Mesenchymal stem cell (in vitro differentiated cells and primary cell): ENCODE results near the gene LYSMD1.
A peak's percentile ranks its signal among the peaks of the same experiment; 100 is the strongest.

Experiments
- DNase-seq: peaks from one replicate; pipeline ENCODE4 v3.0.0-alpha.2; 2013
- H2AFZ ChIP-seq: one replicate; pipeline ENCODE4 v1.6.1; 2013; ENCODE audit warnings: low read depth, mild to moderate bottlenecking, control low read depth, inconsistent platforms, low read length, moderate library complexity
- H2AK5ac ChIP-seq: 2 replicates; pipeline ENCODE4 v1.6.1; 2013; ENCODE audit warnings: low read length, moderate library complexity, mild to moderate bottlenecking, inconsistent platforms; ENCODE audit not compliant: severe bottlenecking
- H2BK120ac ChIP-seq: one replicate; pipeline ENCODE4 v1.6.1; 2013; ENCODE audit warnings: low read depth, mild to moderate bottlenecking, inconsistent platforms, low read length, moderate library complexity
- H2BK12ac ChIP-seq, 2 experiments: one replicate each; pipeline ENCODE4 v1.6.1; 2013; ENCODE audit warnings: inconsistent platforms in 2 of 2, low read length in 2 of 2, mild to moderate bottlenecking in 2 of 2, moderate library complexity in 2 of 2, control low read depth in 1 of 2
- H2BK15ac ChIP-seq: one replicate; pipeline ENCODE4 v1.6.1; 2013; ENCODE audit warnings: mild to moderate bottlenecking, low read depth, inconsistent platforms; ENCODE audit not compliant: poor library complexity, severe bottlenecking
- H2BK5ac ChIP-seq: 2 replicates; pipeline ENCODE4 v1.6.1; 2013; ENCODE audit warnings: low read depth, mild to moderate bottlenecking, low read length, control low read depth, inconsistent platforms; ENCODE audit not compliant: poor library complexity, severe bottlenecking
- H3K14ac ChIP-seq, 2 experiments: one replicate each; pipeline ENCODE4 v1.6.1; 2013; ENCODE audit warnings: inconsistent platforms in 2 of 2, low read length in 2 of 2, control low read depth in 1 of 2, mild to moderate bottlenecking in 1 of 2, moderate library complexity in 1 of 2
- H3K18ac ChIP-seq, 2 experiments: one replicate each; pipeline ENCODE4 v1.6.1; 2013; ENCODE audit warnings: inconsistent platforms in 2 of 2, low read length in 2 of 2, control low read depth in 1 of 2, low read depth in 1 of 2, mild to moderate bottlenecking in 1 of 2
- H3K23ac ChIP-seq, 2 experiments: one replicate each; pipeline ENCODE4 v1.6.1; 2013; ENCODE audit warnings: inconsistent platforms in 2 of 2, low read length in 2 of 2, mild to moderate bottlenecking in 2 of 2, moderate library complexity in 2 of 2, control low read depth in 1 of 2
- H3K27ac ChIP-seq: 2 replicates; pipeline ENCODE4 v1.5.1; 2013; ENCODE audit warnings: mild to moderate bottlenecking, moderate library complexity, low read length, control low read depth, inconsistent platforms; ENCODE audit not compliant: poor library complexity, severe bottlenecking
- H3K27me3 ChIP-seq, 2 experiments: 2 replicates each; pipeline versions ENCODE4 v1.6.1 to v1.7.0; 2013; ENCODE audit warnings: low read length in 2 of 2, mild to moderate bottlenecking in 2 of 2, moderate library complexity in 2 of 2, control low read depth in 1 of 2, inconsistent platforms in 1 of 2; ENCODE audit not compliant: control insufficient read depth in 1 of 2, insufficient read depth in 1 of 2
- H3K36me3 ChIP-seq, 2 experiments: 2 replicates each; pipeline versions ENCODE4 v1.6.1 to v1.7.0; 2013; ENCODE audit warnings: low read length in 2 of 2, control low read depth in 1 of 2, inconsistent platforms in 1 of 2, low read depth in 1 of 2, mild to moderate bottlenecking in 1 of 2; ENCODE audit not compliant: insufficient read depth in 2 of 2, control insufficient read depth in 1 of 2
- H3K4ac ChIP-seq, 2 experiments: one replicate each; pipeline ENCODE4 v1.6.1; 2013; ENCODE audit warnings: inconsistent platforms in 2 of 2, low read length in 2 of 2, mild to moderate bottlenecking in 2 of 2, moderate library complexity in 2 of 2, control low read depth in 1 of 2, low read depth in 1 of 2
- H3K4me1 ChIP-seq: 2 replicates; pipeline ENCODE4 v1.6.1; 2013; ENCODE audit warnings: low read depth, low read length, control low read depth; ENCODE audit not compliant: control insufficient read depth, insufficient read depth
- H3K4me2 ChIP-seq: 2 replicates; pipeline ENCODE4 v1.6.1; 2013; ENCODE audit warnings: low read length, mild to moderate bottlenecking, inconsistent platforms; ENCODE audit not compliant: poor library complexity, severe bottlenecking
- H3K4me3 ChIP-seq, 2 experiments: 2 replicates each; pipeline versions ENCODE4 v1.5.1 to v1.7.0; 2013; ENCODE audit warnings: low read length in 2 of 2, mild to moderate bottlenecking in 2 of 2, control low read depth in 1 of 2, low read depth in 1 of 2; ENCODE audit not compliant: insufficient read depth in 1 of 2
- H3K79me1 ChIP-seq: replicated peaks from 2 replicates; pipeline ENCODE4 v1.6.1; 2013; ENCODE audit warnings: mild to moderate bottlenecking, control low read depth, low read length, inconsistent platforms; ENCODE audit not compliant: poor library complexity, severe bottlenecking
- H3K9ac ChIP-seq: 2 replicates; pipeline ENCODE4 v1.7.0; 2013; ENCODE audit warnings: mild to moderate bottlenecking, low read length, moderate library complexity
- H3K9me3 ChIP-seq: 2 replicates; pipeline ENCODE4 v1.7.0; 2013; ENCODE audit warnings: mild to moderate bottlenecking, low read length; ENCODE audit not compliant: control insufficient read depth
- H4K8ac ChIP-seq: one replicate; pipeline ENCODE4 v1.6.1; 2013; ENCODE audit warnings: inconsistent platforms, mild to moderate bottlenecking, low read length, moderate library complexity
- H4K91ac ChIP-seq: one replicate; pipeline ENCODE4 v1.6.1; 2013; ENCODE audit warnings: mild to moderate bottlenecking, low read length, inconsistent platforms
- WGBS: methylation state at CpG from one replicate; pipeline ENCODE4 v1.1.7; 2013; ENCODE audit warnings: mixed read lengths; 5-methylcytosine and 5-hydroxymethylcytosine counted together

The LYSMD1 gene

GRCh38 chr1:151147132-151147503, 18.6 kb downstream of the LYSMD1 start:
- Histone ChIP-seq H3K23ac (no peak overlapping the region), H2AK5ac (no peak overlapping the region), H3K27ac (peak overlapping the region; percentile 9), H3K18ac (peak overlapping the region; percentile 23 to 41), H3K4me3 (peak overlapping the region; percentile 81 to 82), H3K4ac (no peak overlapping the region), H2BK12ac (no peak overlapping the region), H3K4me1 (peaks cover 22% of the 10 kb centered on the region), H4K91ac (no peak overlapping the region), H2BK5ac (no peak overlapping the region), H3K9ac (peak overlapping the region; percentile 83), H2AFZ (peak overlapping the region; percentile 64), H2BK120ac (no peak overlapping the region), H3K14ac (peak overlapping the region in 1 of 2 experiments; percentile 14), H3K79me1 (peaks cover 3% of the 10 kb centered on the region), H3K4me2 (peak overlapping the region; percentile 68), H4K8ac (peak overlapping the region; percentile 73), H2BK15ac (no peak overlapping the region), H3K27me3 (peaks cover 8 to 21% of the 10 kb centered on the region in 2 experiments), H3K36me3 (peaks cover 0 to 9% of the 10 kb centered on the region in 2 experiments), H3K9me3 (no peaks in the 10 kb centered on the region)
- 67% methylated on average over 1 of the region's 7 CpGs for WGBS
- no peak for DNase-seq

- Histone ChIP-seq H2BK12ac (no peak within 1 kb of the TSS), H3K9ac (peak within 1 kb of the TSS; percentile 83), H3K23ac (peak within 1 kb of the TSS in 1 of 2 experiments; percentile 94), H3K4me3 (peak within 1 kb of the TSS; percentile 81 to 82), H3K14ac (peak within 1 kb of the TSS in 1 of 2 experiments; percentile 72), H3K27me3 (peaks cover 8 to 21% of the 10 kb centered on the region in 2 experiments), H3K4me1 (peaks cover 22% of the 10 kb centered on the region), H3K4ac (no peak within 1 kb of the TSS), H4K8ac (peak within 1 kb of the TSS; percentile 73), H4K91ac (no peak within 1 kb of the TSS), H3K79me1 (peaks cover 3% of the 10 kb centered on the region), H3K9me3 (no peaks in the 10 kb centered on the region), H2BK120ac (no peak within 1 kb of the TSS), H2BK15ac (peak within 1 kb of the TSS; percentile 76), H3K27ac (peak within 1 kb of the TSS; percentile 14), H3K4me2 (peak within 1 kb of the TSS; percentile 81), H3K36me3 (peaks cover 0 to 9% of the 10 kb centered on the region in 2 experiments), H2AFZ (peak within 1 kb of the TSS; percentile 94), H3K18ac (peak within 1 kb of the TSS; percentile 28 to 41), H2BK5ac (no peak within 1 kb of the TSS), H2AK5ac (no peak within 1 kb of the TSS)
- WGBS, result under 1% methylated on average over 50 of the region's 61 CpGs
- peak; percentile 92 for DNase-seq
Measured at GRCh38 chr1:151146412-151147131, 19.1 kb downstream of the LYSMD1 start, which contains the start of gene SEMA6C. TSS of gene SEMA6C (minus strand) at chr1:151146631. CDS start at chr1:151142621, 4,010 bp downstream.

- WGBS, result under 1% methylated on average over 24 of the region's 26 CpGs
- H3K18ac ChIP-seq, result peak overlapping the region in 1 of 2 experiments; percentile 28
- H3K4me3 ChIP-seq, result peak overlapping the region; percentile 81 to 82
- no peak for DNase-seq
- no peak overlapping the region for H2BK15ac ChIP-seq
- peaks cover 8 to 21% of the 10 kb centered on the region in 2 experiments for H3K27me3 ChIP-seq
- no peaks in the 10 kb centered on the region for H3K9me3 ChIP-seq
- no peak overlapping the region for H2AK5ac ChIP-seq
- peaks cover 0 to 9% of the 10 kb centered on the region in 2 experiments for H3K36me3 ChIP-seq
- no peak overlapping the region for H3K4ac ChIP-seq
- H3K9ac ChIP-seq, result peak overlapping the region; percentile 71
- H3K14ac ChIP-seq, result no peak overlapping the region
- peak overlapping the region; percentile 94 for H2AFZ ChIP-seq
- H3K4me2 ChIP-seq, result peak overlapping the region; percentile 81
- H4K91ac ChIP-seq, result no peak overlapping the region
- H3K27ac ChIP-seq, result no peak overlapping the region
- no peak overlapping the region for H4K8ac ChIP-seq
- peak overlapping the region in 1 of 2 experiments; percentile 94 for H3K23ac ChIP-seq
- no peak overlapping the region for H2BK5ac ChIP-seq
- peaks cover 22% of the 10 kb centered on the region for H3K4me1 ChIP-seq
- H2BK12ac ChIP-seq, result no peak overlapping the region
- peaks cover 3% of the 10 kb centered on the region for H3K79me1 ChIP-seq
- H2BK120ac ChIP-seq, result no peak overlapping the region
Measured at GRCh38 chr1:151146072-151146411, 19.7 kb downstream of the LYSMD1 start.

GRCh38 chr1:151145304-151146071, 20.2 kb downstream of the LYSMD1 start:
- peaks cover 8 to 21% of the 10 kb centered on the region in 2 experiments for H3K27me3 ChIP-seq
- no peaks in the 10 kb centered on the region for H3K9me3 ChIP-seq
- peaks cover 22% of the 10 kb centered on the region for H3K4me1 ChIP-seq
- H2AFZ ChIP-seq, result no peak overlapping the region
- 12% methylated on average over 43 of the region's 43 CpGs for WGBS
- no peak overlapping the region for H3K18ac ChIP-seq
- no peak overlapping the region for H2BK15ac ChIP-seq
- no peak overlapping the region for H4K91ac ChIP-seq
- peak overlapping the region in 1 of 2 experiments; percentile 79 for H3K23ac ChIP-seq
- H3K9ac ChIP-seq, result peak overlapping the region; percentile 71
- no peak overlapping the region for H2BK12ac ChIP-seq
- peak overlapping the region; percentile 19 for H4K8ac ChIP-seq
- peaks cover 3% of the 10 kb centered on the region for H3K79me1 ChIP-seq
- H3K36me3 ChIP-seq, result peaks cover 0 to 9% of the 10 kb centered on the region in 2 experiments
- H3K4me2 ChIP-seq, result peak overlapping the region; percentile 81
- no peak overlapping the region for H3K4ac ChIP-seq
- no peak overlapping the region for H2AK5ac ChIP-seq
- peak overlapping the region; percentile 81 to 82 for H3K4me3 ChIP-seq
- H2BK120ac ChIP-seq, result no peak overlapping the region
- no peak overlapping the region for H3K27ac ChIP-seq
- peak; percentile 46 for DNase-seq
- no peak overlapping the region for H3K14ac ChIP-seq
- H2BK5ac ChIP-seq, result no peak overlapping the region
